Stimulated activated naive CD8-positive, alpha-beta T cell treated with anti-CD3 and anti-CD28 coated beads, Interleukin-15, amount 100 ng/mL, for 72 hours (primary cell): ENCODE measurements around the gene EVA1A.

ENCODE experiments used
- ATAC-seq: fragments of 150-1000 bp; cut with Tn5 transposase; 2 replicates; pipeline ENCODE4 v1.10.0; 2021; ENCODE audit warnings: mild to moderate bottlenecking, moderate library complexity
- DNase-seq, 2 donors: peaks; one replicate each; pipeline ENCODE4 v3.0.0; 2021 to 2022
- H3K27ac Mint-ChIP-seq, 2 donors: one replicate each; pipeline ENCODE4 v1.8.0; 2022; ENCODE audit warnings: mild to moderate bottlenecking in 2 of 2, mixed read lengths in 2 of 2, moderate library complexity in 2 of 2
- H3K27me3 Mint-ChIP-seq: one replicate; pipeline ENCODE4 v1.8.0; 2022; ENCODE audit warnings: mixed read lengths
- H3K4me1 Mint-ChIP-seq: one replicate; pipeline ENCODE4 v1.8.0; 2022; ENCODE audit warnings: mild to moderate bottlenecking, mixed read lengths
- H3K4me3 Mint-ChIP-seq, 2 donors: one replicate each; pipeline ENCODE4 v1.8.0; 2022; ENCODE audit warnings: mild to moderate bottlenecking in 2 of 2, mixed read lengths in 2 of 2, moderate library complexity in 1 of 2
- H3K9me3 Mint-ChIP-seq, 2 donors: one replicate each; pipeline ENCODE4 v1.8.0; 2022; ENCODE audit warnings: mixed read lengths in 2 of 2

EVA1A gene

DNA sequence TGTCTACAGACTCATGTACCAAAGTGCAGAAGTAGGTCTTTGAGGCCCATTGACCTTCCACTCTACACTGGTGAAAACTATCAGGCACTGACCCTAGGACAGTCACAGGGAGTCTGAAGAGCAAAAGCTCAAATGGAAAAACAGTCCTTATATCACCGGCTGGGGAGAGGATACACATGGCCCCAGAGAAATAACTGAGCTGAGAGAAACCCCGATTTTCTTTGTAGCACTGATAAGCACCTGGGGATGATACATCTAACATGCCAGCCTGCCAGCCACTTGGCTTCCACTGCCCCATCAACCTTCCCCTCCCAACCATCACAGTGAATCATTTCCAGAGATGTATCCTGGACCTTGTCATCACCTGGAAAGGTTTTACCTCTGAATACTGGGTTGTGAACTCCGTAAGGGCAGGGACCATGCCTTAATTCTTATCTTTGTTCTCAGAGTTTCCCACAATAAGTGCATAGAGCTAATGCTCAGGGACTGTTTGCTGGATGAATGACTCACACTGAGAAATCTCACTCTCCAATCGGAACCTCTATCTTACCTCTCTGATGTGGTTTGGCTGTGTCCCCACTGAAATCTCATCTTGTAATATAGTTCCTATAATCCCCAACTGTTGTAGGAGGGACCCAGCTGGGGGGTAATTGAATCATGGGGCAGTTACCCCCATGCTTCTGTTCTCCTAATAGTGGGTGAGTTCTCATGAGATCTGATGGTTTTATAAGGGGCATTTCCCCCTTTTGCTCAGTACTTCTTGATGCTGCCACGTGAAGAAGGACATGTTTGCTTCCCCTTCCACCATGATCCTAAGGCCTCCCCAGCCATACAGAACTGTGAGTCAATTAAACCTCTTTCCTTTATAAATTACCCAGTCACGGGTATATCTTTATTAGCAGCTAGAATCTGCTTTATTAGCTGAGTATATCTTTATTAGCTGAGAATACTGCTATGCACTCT is 37.1 kb downstream of the EVA1A start:
- DNase-seq: peak in 1 of 2 donors; percentile 22
- peak; percentile 90 for ATAC-seq
- Mint-ChIP-seq H3K27ac (no peak overlapping the region), H3K4me3 (no peak overlapping the region), H3K4me1 (no peaks in the 10 kb centered on the region), H3K9me3 (no peaks in the 10 kb centered on the region), H3K27me3 (peaks cover 22% of the 10 kb centered on the region)

- Mint-ChIP-seq H3K4me3 (no peak overlapping the region), H3K4me1 (no peaks in the 10 kb centered on the region), H3K27me3 (peaks cover 14% of the 10 kb centered on the region), H3K9me3 (no peaks in the 10 kb centered on the region), H3K27ac (no peak overlapping the region)
- DNase-seq: no peak
- no peak for ATAC-seq
Measured at GRCh38 chr2:75522543-75523312, 38.0 kb downstream of the EVA1A start.

DNA sequence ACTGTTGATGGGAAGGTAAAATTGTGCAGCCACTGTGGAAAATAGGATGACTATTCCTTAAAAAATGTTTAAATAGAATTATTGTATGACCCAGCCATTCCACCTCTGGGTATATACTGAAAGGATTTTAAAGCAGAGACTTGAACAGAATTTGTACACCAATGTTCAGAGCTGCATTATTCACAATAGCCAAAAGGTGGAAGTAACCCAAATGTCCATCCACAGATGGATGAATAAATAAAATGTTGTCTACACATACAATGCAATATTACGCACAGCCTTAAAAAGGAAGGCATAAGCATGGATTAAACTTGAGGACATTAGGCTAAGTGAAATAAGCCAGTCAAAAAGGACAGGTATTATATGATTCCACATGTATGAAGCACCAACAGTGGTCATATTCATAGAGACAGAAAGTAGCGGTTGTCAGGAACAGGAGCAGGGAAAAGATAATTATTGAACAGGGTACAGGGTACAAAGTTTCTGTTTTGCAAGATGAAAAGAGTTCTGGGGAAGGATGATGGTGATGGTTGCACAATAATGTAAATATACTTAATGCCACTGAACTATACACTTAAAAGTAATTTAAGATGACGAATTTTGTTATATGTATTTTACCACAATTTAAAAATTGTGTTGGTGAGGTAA is 39.4 kb downstream of the EVA1A start:
- no peaks in the 10 kb centered on the region for H3K9me3 Mint-ChIP-seq
- ATAC-seq (no peak), DNase-seq (no peak)
- no peak overlapping the region for H3K27ac Mint-ChIP-seq
- H3K27me3 Mint-ChIP-seq: peaks cover 2% of the 10 kb centered on the region
- no peak overlapping the region for H3K4me3 Mint-ChIP-seq
- no peaks in the 10 kb centered on the region for H3K4me1 Mint-ChIP-seq

- H3K27me3 Mint-ChIP-seq: no peaks in the 10 kb centered on the region
- no peaks in the 10 kb centered on the region for H3K4me1 Mint-ChIP-seq
- no peak for DNase-seq
- H3K27ac Mint-ChIP-seq: no peak overlapping the region
- no peaks in the 10 kb centered on the region for H3K9me3 Mint-ChIP-seq
- H3K4me3 Mint-ChIP-seq: no peak overlapping the region
- ATAC-seq: no peak
Measured at GRCh38 chr2:75519843-75520242, 40.9 kb downstream of the EVA1A start.

DNA sequence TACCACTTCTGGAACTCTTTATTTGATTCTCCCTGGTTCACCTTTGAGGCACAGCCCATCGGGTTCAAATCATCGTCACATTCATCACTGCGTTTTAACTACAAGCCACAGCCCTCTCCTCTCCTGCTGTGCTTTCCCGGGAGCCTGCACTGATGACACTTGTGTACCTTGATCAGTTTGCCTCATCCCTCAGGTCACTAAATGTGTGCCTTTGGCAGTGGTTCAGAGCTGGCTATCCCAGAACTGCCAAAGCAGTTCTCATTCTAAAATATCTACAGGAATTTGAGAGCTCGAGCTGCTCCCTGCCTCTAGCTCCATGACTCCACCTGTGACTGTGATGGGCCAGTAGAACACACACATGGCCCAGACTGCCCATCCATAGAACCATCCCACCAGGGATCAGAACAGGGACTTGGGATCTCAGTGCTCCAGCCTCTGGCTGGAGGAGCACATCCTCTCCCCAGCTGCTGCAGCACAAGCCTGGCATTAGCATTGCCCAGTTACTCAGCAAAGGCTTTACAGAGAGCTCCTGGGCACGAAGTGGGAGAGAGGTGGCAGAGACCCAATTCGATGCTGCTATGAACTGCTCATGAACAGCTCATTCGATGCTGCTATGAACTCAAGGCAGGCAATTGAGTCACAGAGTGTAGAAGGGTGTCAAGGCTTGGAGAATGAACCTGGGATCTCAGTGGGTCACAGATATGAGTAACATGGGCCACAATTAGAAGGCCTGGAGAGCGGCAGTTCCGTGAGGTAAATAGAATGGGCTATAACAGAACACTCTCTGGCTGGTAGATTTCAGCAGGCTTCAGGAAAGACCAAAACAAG is 41.9 kb downstream of the EVA1A start:
- Mint-ChIP-seq H3K4me1 (no peaks in the 10 kb centered on the region), H3K9me3 (no peaks in the 10 kb centered on the region), H3K27ac (peak overlapping the region in 1 of 2 donors; percentile 77), H3K27me3 (no peaks in the 10 kb centered on the region), H3K4me3 (no peak overlapping the region)
- ATAC-seq (no peak), DNase-seq (no peak)

DNA sequence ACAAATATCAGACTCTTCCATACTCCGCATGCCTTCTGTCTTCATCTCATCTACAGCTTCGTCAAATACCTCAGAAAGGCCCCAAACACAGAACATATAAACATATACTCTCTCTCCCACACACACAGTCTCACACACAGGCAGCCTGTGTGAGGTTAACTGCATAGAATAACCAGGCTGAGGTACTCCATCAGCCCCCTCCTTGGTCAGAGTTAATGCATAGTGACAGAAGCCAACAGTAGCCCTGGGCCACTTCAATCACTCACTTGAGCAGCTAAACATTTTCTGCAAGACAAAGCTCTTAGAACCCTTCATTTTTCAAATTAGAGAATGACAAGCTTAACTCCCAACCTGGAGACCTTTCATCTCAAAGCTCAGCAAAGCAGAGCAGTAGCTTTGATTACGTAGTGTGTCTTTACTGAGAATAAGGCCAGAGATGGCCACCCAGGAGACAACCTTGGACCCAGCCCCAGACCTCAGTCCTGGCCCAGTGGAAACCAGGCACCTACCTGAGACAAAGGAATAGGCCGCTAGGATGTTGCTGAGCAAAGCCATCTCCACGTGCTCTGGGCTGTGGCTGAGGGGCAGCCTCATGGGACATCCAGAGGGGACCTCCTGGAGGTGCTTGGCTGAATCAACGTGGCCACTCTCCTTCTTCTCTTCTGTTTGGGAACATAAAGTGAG is 43.0 kb downstream of the EVA1A start:
- no peaks in the 10 kb centered on the region for H3K27me3 Mint-ChIP-seq
- no peaks in the 10 kb centered on the region for H3K4me1 Mint-ChIP-seq
- no peak for ATAC-seq
- H3K4me3 Mint-ChIP-seq: no peak overlapping the region
- peaks cover 0 to under 1% of the 10 kb centered on the region in 2 donors for H3K9me3 Mint-ChIP-seq
- DNase-seq: no peak
- H3K27ac Mint-ChIP-seq: peak overlapping the region in 1 of 2 donors; percentile 0

GRCh38 chr2:75516378-75517360 is 44.1 kb downstream of the EVA1A start:
- Mint-ChIP-seq H3K27ac (no peak overlapping the region), H3K4me1 (no peaks in the 10 kb centered on the region), H3K9me3 (peaks cover 10 to 11% of the 10 kb centered on the region in 2 donors), H3K27me3 (no peaks in the 10 kb centered on the region), H3K4me3 (no peak overlapping the region)
- ATAC-seq (no peak), DNase-seq (no peak)

GRCh38 chr2:75515584-75516368 is 45.0 kb downstream of the EVA1A start:
- DNase-seq: no peak
- no peaks in the 10 kb centered on the region for H3K27me3 Mint-ChIP-seq
- H3K27ac Mint-ChIP-seq: no peak overlapping the region
- H3K4me1 Mint-ChIP-seq: no peaks in the 10 kb centered on the region
- peaks cover 11 to 14% of the 10 kb centered on the region in 2 donors for H3K9me3 Mint-ChIP-seq
- H3K4me3 Mint-ChIP-seq: no peak overlapping the region
- no peak for ATAC-seq

GRCh38 chr2:75513616-75514170 is 47.0 kb downstream of the EVA1A start:
- peaks cover 14 to 18% of the 10 kb centered on the region in 2 donors for H3K9me3 Mint-ChIP-seq

DNA sequence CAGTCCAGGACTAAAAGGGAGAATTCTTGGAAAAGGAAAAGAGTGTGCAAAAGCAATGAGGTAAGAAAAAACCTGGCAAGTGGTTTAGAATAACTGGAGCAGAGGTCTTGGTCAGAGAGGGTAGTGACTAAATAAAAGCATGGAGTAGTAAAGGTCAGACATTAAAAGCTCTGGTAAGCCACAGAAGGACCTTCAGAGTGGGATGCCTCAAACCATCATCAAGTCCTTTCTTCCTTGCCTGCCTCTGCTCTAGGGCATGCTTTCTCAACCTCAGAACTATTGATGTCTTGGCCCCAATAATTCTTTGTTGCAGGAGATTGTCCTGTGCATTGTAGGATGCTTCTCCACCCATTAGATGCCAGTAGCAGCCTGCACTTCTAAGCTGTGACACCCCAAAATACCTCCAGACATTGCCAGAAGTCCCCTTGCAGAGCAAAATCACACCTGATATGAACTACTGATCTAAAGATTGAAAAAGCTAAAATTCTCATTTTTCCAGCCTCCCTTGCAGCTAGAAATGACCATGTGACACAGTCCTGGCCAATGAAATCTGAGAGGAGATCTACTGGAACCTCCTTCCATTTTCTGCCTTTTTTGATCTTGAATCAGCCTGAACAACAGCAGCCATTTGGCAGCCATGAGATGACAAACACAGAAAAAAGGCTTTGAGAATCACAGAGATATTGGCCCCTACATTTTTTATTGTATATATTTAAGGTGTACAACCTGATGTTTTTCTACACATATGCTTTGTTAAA is 48.1 kb downstream of the EVA1A start:
- Mint-ChIP-seq H3K27me3 (no peaks in the 10 kb centered on the region), H3K9me3 (peaks cover 16 to 28% of the 10 kb centered on the region in 2 donors), H3K4me3 (no peak overlapping the region), H3K27ac (no peak overlapping the region), H3K4me1 (no peaks in the 10 kb centered on the region)
- DNase-seq (no peak), ATAC-seq (no peak)

More at GRCh38 chr2:75513616-75514170, 47.0 kb downstream of the EVA1A start:
- no peaks in the 10 kb centered on the region for H3K27me3 Mint-ChIP-seq
- no peak overlapping the region for H3K27ac Mint-ChIP-seq
- ATAC-seq: no peak
- DNase-seq: no peak
- no peaks in the 10 kb centered on the region for H3K4me1 Mint-ChIP-seq
- H3K4me3 Mint-ChIP-seq: no peak overlapping the region

DNA sequence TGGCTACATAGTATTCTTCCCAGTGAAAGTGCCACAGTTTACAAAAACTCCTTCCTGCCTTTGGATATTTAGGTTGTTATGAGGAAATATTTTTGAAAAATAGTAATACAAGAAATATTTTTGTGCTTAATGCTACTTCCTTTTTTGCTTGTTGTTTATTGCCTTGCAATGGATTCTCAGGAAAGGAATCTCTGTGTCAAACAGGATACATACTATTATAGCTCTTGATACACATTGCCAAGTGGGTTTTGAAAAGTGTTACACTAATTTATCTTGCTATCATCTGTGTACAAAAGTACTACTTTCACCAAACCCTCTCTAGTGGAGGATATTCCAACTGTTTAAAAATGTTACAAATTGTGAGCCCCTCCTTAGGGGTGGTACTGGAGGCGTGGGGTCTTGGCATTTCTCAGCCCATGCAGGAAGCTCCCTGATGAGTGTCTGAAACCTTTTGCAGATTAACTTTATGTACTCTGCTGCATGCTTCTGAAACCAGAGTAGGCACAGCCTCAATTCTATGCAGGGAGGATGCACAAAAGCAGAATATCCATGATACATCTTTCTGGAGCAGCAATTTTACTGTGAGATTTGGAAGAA is 54.5 kb downstream of the EVA1A start:
- ATAC-seq (no peak), DNase-seq (no peak)
- Mint-ChIP-seq H3K27me3 (peaks cover 7% of the 10 kb centered on the region), H3K9me3 (peaks cover 4 to 16% of the 10 kb centered on the region in 2 donors), H3K4me3 (no peak overlapping the region), H3K4me1 (no peaks in the 10 kb centered on the region), H3K27ac (no peak overlapping the region)

- H3K9me3 Mint-ChIP-seq: peaks cover 4 to 16% of the 10 kb centered on the region in 2 donors
- no peak overlapping the region for H3K4me3 Mint-ChIP-seq
- H3K27ac Mint-ChIP-seq: no peak overlapping the region
- peaks cover 7% of the 10 kb centered on the region for H3K27me3 Mint-ChIP-seq
- no peaks in the 10 kb centered on the region for H3K4me1 Mint-ChIP-seq
- no peak for ATAC-seq
- DNase-seq: no peak
Measured at GRCh38 chr2:75505012-75505411, 55.7 kb downstream of the EVA1A start.
